GM19240 (cell line): ENCODE results near the gene CHRD.

Experiments
- DNase-seq: peaks from one replicate; pipeline ENCODE4 v3.0.0; 2011; ENCODE audit warnings: low spot score; ENCODE audit not compliant: insufficient read length

CHRD gene

DNA sequence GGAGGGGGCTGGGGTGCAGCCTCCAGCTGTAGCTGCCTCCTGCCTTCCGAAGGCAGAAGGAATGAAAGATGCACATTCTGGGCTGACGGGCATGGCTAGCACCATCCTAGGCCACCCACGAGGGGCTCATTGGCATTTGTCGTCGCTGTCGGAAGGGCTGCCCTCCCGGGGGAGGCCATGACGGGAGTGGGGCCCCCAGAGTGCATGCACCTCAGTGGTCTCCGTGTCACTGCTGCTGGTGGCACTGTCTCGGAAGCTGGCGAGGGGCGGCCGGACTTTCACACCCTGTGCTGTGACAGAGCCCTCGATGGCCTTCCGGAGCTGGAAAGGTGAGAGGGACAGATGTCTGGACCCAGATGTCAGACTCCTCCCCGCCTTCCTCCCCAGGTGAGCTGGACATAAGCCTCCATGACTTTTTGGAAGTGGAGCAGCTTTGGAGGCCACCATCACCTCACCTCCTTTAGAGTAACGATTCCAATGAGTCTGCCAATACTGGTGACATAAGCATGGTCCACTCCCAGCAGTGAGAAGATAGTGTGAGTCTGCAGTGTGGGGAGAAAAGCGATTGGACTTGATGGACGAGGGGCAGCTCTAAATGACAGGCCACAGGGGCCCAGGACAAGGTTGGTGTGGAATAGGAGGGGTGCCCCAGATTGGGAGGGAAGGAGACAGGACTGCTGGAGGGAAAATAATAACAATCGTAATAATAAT, 33.2 kb upstream of the CHRD start:
- DNase-seq = no peak

- no peak for DNase-seq
Measured at GRCh38 chr3:184347321-184348056, 32.4 kb upstream of the CHRD start.

GRCh38 chr3:184348057-184348382, 31.8 kb upstream of the CHRD start:
- DNase-seq = no peak

GRCh38 chr3:184349563-184350470, 30.0 kb upstream of the CHRD start:
- DNase-seq = no peak

DNA sequence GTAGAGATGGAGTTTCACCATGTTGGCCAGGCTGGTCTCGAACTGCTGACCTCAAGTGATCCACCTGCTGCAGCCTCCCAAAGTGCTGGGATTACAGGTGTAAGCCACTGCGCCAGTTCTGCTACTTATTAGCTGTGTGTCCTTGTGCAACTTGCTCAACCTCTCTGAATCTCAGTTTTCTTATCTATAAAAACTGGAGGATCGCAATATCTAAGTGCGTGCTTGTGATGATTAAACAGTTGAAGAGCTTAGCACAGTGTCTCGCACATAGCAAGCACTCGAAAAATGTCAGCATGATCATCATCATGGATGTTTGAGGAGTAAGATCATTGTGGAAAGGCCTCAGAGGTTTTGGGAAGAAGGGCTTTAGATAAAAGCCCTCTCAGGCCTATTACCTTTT, 29.2 kb upstream of the CHRD start:
- no peak for DNase-seq

DNA sequence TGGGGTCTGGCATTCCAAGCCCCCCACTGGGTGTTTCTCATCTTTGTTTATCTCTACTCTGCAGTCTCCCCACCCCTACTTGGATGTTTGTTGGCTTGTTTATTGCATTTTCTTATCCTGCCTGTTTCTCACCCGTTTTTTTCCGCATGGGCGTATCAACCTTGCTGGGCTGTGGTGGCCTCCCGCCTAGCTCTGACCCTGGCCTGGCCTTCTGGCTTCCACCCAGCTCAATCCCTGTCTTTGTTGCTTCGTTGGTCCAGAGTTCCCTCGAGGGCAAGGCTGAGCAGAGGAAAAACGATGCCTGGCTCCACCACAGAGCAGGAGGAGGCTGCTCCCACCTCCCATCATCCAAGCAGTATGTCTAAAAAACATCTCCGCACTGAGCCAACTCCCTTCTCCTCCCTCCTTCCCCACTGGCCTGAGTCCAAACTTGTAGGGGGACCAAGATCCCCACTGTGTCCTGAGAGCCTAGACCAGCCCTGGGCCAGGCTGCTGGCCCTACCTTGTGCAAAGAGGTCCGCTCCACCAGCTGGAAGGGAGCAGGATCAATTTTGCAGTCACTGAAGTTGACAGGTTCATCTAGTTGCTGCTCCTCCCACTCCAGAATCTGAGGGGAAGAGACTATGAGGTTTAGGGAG, 28.2 kb upstream of the CHRD start:
- DNase-seq = no peak

- no peak for DNase-seq
Measured at GRCh38 chr3:184352149-184352785, 27.6 kb upstream of the CHRD start.

DNA sequence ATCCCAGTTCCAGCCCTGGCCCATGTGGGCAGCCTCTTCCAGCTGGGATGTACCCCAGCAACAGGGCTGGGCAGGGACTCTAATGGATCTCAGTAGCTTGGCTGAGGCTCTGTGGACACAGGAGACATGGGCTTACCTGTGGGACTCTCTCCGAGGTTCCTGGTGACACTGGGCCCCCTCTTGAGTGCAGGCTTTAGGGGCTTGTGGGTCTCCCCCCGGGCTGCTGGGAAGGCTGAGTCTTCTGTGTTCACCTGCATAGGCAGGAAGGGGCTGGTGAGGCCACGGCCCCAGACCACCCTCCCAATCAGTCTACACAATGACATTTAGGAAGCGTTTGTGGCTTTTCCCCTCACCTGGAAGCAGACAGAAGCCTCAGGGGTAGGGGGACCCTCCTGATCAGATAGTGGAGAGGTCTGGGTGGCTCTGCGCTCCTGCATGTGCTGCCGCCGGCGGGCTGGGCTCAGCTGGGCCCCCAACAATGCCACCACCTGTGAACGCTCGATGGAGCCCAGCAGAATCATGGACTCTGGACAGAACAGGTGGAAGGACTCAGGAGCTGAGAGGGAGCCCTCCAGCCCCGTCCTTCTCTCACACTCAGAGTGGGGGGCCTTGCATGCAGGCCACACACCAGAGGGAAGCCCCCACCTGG, 26.8 kb upstream of the CHRD start:
- no peak for DNase-seq

- no peak for DNase-seq
Measured at GRCh38 chr3:184353546-184353941, 26.3 kb upstream of the CHRD start.

GRCh38 chr3:184354121-184354728, 25.6 kb upstream of the CHRD start:
- DNase-seq = no peak

GRCh38 chr3:184354754-184355153, 25.1 kb upstream of the CHRD start:
- DNase-seq = no peak

- no peak for DNase-seq
Measured at GRCh38 chr3:184355261-184356040, 24.4 kb upstream of the CHRD start.

- no peak for DNase-seq
Measured at GRCh38 chr3:184357248-184358123, 22.4 kb upstream of the CHRD start.

- DNase-seq = no peak
Measured at GRCh38 chr3:184358124-184358767, 21.6 kb upstream of the CHRD start.

DNA sequence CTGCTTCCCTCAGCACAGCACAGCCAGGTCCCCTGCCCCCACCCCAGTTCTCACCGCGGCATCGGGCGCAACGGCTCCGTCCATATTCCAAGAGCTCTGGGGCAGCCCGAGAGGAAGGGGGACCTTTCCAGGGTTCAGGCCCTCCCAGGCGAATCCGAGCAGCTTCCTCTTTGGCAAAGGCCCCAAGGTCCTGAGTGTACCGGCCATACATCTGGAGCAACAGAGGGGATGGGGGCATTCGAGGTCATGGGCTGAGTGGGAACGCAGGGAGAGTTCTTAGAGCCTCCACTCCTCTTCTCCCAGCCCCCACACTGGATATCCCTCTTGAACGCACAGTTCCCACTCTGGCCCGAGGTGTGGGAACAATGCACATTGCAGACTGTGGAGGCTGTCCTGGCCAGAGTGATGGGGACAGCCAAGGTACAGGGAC, 20.9 kb upstream of the CHRD start:
- no peak for DNase-seq

GRCh38 chr3:184359610-184360009, 20.2 kb upstream of the CHRD start:
- DNase-seq = no peak

- no peak for DNase-seq
Measured at GRCh38 chr3:184360070-184360928, 19.6 kb upstream of the CHRD start.
